DMS114 treated with DMSO at 0.1 percent for 48 hours (cell line): ENCODE measurements around the gene SEC24D.

Experiments used
- DNase-seq: peaks from one replicate; lab custom pipeline; 2025; ENCODE audit not compliant: unreplicated experiment; lab: John Stamatoyannopoulos, UW

Gene SEC24D

DNA sequence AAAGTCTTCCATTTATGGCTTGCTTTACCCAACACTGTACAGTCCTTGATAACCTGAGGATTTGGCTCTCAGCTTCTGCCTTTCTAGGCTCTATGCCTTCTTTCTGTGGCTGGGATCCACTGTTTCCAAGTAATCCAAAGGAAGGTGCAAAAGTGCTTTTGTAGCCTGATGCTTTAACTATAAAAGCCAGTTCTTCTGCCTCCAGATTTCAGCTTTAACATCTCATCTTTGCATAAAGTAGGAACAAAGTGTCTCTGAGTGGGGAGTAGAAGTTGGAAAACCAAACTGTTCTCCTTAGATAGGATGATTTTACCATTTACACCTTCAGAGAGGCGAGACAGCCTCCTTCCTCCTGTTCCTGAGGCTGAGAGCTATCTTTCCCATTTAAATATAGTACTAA, 11.1 kb upstream of the SEC24D start:
- DNase-seq = no peak

DNA sequence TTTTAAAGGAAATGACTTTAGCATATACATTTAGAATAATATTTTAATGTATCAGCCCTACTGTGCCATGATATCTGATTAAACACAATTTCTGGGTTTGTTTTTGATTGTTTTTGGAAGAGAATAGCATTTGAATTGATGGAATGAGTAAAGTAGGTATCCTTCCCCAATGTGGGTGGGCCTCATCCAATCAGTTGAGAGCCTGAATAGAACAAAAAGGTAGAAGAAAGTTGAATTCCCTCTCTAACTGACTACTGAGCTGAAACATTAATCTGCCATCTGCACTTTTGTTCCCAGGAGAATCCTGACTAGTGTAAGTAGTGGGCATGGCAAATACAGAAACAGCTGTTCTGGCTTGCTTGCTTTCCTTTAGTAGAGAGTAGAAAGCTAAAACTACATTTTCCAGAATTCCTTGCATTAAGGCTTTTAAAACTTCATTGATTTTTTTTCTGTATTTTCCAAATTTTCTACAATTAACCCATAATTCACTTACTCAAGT, 9.7 kb upstream of the SEC24D start:
- DNase-seq = no peak

DNA sequence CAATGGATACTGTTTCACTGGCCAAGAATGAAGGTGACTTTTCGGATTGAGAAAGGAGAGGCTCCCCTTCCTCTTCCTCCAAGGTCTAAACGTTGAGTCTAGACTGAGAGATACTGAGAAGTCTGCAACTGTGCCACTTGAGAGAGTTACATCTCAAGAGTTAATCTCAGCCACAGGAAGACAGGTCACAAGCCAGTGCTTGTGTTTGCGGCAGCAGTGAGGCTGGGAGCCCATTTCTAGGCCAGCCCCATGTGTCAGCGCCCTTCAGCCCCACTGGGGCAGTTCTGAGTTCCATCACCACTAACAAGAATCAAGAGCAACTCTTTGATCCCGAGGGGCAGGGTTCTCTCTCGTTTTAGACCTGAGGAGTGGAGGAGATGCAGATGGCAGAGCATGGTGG, 7.3 kb upstream of the SEC24D start:
- no peak for DNase-seq

DNA sequence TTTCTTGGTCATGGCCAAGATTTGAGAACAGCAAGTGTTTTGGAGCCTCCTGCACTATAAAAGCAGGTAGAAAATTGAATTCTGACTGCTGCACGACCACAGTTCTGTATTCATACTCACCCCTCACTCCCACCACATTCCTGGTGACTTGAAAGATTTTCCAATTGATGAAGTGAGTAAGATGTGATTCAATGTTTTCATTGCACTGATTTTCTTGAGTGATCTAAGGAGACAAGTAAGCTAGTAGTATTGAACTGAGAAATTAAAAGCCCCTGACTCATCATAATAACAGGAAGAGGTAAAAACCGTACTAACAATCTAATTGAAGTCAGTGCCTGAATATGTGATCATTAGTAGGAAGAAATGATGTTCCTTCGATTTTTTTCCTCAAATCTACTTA, 6.1 kb upstream of the SEC24D start:
- no peak for DNase-seq

DNA sequence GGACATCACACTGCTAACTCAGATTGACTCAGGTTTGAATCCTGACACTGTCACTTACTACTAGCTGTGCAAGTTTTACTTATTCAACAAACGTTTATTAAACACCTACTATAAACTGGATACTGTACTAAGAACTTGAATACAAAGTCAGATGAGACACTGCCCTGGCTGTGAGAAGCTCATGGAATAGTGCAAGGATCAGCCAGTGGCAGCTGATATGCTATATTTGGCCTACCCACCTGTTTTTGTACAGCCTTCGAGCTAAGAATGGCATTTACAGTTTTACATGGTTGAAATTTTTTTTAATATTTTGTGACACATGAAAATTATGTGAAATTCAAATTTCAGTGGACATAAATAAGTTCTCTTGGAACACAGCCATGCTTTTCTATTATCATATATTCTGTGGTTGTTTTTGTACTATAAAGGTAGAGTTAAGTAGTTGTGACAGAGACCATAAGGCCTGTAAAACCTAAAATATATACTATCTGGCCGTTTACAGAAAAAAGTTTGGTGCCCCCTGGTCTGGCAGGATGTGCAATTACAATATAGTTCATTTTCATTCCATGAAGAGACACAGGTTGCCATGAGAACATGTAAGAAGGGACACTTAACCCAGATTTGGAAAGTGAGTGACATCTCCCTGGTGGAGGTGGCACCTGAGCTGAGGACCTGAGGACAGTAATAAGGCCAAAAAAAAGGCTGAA, 3.4 kb upstream of the SEC24D start:
- no peak for DNase-seq

DNA sequence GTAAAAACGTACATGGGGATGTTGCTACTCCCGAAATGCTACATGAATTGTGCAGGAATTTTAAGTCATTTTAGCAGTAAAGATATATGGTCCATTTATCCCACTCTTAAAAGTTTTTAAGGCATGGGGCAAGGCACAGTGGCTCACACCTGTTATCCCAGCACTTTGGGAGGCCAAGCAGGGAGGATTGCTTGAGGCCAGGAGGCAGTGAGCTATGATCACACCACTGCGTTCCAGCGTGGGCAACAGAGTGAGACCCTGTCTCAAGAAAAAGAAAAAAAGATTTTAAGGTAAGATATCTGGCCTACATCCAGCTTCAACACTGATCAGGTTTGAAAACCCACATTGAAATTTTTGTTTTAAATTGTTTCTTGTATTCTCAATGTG, 1.2 kb upstream of the SEC24D start:
- no peak for DNase-seq

DNA sequence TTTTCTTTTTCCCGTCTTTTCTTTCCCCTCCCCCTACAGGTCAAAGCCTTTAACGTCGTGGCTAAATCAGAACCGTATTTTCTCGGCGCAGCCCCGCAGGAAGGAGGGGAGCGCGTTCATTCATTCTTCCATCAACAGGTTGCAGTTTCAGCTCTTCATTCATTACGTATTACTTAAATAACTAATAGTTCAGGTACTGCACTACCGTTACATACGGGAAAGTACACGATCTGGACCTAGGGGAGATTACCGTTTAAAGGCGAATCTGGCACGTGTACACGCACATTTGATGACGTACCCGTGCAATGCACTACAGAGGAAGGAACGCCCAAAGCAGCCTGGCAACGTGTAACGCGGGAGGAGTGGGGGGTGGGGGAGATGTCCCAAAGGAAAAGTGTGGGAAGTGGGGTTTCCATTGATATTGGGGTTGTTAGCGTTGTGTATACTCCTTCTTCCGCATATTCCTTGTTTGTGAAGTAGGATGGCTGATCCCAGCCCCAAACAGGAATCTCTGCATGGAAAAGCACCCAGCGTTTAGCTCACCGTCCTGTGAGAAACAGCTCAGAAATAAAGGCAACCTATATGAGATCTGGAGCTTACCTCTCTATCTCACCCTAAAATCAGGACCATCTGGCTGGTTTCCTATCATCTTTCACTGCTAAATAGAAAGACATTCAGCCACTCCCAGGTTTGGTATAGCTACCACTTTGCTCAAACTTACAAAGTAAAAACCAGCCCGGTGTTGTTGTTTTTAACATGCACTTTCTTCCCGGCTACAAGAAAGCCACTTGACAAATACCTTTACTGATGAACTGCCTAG, 585 bp upstream of the SEC24D start:
- DNase-seq = peak; percentile 29

DNA sequence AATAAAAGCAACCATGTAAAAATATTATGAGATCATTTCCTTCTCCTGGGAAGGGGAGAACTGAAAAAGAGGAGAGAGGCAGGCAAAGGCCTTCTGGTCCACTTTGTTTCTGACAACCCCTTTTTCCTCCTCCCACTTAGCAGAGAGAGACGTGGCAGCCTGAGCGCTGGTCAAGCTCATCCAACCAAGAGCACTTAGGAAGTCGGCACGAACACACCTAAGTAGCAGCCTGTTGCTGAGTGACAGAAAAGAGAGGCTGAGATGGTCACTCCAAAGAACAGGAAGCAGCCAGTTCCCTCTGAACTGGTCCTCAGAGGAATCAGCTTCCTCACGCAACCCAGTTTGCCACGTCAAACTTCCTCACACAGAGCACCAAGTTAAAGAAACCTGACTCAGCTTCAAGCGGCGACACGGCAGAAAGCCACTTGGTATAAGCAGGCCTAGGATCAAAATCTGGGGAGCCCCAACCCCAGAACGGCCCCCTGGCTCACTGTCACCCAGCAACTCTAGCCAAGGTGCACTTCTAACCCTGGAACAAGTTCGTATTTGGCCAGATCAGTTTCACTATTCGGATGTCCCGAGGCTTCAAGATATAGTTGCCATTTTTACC, 861 bp downstream of the SEC24D start:
- peak; percentile 7 for DNase-seq

DNA sequence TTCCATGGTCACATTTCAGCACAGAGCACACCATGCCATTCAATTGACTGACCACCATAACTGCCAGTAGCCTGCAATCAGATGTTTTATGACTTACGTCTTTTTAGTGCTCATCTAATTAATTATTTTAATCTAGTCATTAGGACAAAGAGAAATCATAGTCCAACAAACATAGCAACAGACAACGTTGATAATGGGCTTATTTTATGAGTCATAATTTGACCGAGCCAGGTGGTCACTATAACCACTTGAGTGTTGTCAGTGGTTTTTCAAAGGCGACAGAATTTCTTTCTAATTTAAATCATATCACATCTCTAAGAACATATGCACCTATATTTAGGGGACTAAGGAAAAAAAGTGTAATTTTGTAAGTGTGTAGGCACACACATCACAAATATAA, 1.9 kb downstream of the SEC24D start:
- DNase-seq = no peak

DNA sequence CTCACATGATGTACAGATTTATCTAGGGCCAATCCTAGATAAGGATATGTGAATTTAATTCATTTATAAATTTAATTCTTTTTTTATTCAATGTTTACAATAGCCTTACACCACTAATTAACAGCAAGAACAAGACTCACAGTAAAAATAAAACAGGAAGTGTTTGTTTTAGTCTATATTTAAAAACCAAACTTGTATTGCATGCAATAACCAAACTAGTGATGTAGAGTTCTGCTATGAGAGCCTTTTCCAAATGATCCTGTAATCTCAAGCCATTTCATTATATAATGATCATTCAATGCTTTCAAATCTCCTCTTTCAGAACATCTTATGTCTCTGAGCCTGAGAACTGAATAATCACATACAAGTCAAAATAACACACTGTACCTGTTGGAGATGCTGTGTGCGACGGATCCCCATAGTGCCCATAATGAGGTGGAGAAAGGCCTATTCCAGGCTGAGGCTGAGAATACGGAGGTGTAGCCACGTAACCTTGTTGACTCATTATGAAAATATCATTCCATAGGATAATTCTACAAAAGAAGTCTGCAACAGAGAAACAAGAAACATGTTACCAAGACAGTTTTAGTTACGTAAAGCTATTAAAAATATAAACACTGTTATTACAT, 2.6 kb downstream of the SEC24D start:
- no peak for DNase-seq

DNA sequence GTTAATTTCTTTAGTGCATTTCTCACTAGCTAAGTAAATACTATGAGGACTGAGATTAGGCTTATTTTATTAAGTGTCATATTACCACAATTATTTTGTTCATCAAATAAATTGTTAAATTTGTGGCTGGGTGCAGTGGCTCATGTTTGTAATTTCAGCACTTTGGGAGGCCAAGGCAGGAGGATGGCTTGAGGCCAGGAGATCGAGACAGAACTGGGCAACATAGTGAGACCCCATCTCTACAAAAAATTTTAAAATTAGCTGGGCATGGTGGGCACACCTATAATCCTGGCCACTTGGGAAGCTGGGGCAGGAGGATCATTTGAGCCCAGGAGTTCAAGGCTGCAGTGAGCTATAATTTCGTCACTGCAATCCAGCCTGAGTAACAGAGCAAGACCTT, 6.8 kb downstream of the SEC24D start:
- DNase-seq = no peak

DNA sequence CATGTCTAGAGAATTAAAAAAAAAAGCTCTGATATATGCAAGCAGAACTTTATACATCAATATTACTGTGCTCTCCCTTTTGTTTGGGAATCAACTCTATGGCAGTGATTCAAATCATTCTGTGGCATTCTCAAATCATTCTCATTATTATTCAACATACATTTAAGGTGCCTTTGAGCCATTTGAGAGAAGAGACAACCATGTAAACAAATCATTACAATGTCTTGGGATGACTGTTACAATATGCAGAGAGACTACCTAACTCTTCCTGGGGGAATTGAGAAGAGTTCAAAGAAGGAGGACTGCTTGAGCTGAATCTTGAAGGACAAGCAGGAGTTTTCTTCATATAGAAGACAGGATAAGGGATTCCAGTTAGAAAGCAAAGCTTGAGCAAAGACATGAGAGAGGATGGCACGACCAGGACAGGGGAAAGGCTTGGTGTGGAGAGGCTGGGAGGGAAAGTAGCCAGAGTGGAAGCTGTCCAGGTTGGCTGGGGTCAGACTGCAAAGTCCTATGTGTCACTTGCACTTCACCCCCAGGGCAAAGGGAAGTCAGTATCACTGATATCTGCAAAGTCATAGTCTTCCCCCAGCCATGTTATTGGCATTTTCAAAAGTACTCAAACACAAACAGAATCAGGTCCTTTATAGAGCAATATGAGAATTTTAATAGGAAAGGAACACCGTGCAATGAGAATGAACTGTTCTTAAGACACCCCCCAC, 9.0 kb downstream of the SEC24D start:
- no peak for DNase-seq

DNA sequence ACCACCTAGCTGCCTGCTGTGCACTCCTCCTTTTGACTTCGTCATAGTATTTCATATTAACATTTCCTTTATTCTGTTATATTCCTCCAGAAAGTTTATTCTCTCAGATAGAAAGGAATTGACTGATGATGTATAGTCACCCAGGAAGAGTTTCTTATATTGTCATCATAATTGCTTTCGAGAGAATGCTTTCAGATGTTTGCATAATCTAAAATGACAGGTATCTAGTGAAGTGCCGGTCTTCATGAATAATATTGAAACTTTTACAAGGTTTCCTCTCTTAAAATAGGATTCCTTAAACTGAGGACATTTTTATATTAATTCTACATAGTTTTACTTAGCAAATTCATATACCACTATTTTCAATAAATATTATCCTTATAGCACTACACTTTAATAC, 10.1 kb downstream of the SEC24D start:
- no peak for DNase-seq

DNA sequence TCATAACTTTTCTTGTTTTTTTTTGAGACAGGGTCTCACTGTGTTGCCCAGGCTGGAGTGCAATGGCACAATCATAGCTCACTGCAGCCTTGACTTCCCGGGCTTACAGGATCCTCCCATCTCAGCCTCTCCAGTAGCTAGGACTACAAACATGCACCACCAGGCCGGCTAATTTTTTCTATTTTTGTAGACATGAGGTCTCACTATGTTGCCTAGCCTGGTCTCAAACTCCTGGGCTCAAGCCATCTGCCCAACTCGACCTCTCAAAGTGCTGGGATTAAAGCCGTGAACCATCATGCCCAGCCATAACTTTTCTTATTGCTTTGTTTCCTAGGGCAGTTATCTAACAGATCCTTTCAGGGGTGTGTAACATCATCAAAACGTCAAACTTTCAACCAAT, 11.8 kb downstream of the SEC24D start:
- DNase-seq = no peak

DNA sequence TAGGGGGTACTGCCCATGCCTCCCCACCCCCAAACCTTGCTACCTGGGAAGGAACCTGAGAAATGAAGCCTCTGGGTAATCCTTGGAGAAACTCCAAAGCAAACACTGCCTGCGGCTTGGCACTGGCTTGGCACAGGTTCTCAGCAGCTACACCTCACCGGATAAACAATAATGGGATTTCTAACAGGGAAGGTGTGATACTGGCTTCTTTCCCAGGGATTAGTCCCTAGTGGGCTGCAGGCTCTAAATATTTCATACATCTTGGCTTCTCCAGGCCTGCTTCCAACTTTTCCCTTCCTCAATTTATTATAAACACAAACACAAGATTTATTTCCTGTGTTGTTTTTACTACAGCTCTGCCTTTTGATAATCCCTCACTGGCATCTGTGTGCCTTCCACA, 12.5 kb downstream of the SEC24D start:
- DNase-seq = no peak

DNA sequence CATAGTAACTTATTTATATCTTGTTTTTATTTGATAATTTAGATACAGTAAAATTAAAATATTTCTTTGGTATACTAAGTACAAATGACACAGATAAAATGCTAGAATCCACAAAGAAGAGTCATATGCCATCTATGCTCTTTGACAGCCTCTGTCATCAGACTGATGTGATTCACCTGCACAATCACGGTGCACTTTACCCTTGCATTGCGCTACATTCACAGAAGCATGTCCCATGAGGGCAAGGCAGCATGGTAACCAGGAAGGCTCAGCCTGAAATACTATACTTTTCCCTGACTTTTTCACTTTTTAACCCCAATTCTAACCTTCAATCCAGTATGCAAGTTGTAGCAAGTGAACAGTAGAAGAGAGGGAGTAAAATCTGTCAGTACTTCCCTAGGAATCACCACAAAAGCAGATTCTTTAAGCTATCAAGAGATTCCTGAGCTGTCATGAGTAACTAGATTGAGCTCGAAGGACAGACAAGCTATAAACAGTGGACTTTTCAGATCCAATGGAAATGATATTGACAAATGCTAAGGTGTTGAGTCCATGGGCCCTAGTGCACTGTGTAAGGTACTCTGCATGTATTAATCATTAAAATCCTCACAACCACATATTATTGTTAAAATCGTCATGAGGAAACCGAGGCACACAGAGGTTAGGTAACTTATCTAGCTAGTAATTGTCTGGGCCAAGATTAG, 14.2 kb downstream of the SEC24D start:
- DNase-seq = no peak

DNA sequence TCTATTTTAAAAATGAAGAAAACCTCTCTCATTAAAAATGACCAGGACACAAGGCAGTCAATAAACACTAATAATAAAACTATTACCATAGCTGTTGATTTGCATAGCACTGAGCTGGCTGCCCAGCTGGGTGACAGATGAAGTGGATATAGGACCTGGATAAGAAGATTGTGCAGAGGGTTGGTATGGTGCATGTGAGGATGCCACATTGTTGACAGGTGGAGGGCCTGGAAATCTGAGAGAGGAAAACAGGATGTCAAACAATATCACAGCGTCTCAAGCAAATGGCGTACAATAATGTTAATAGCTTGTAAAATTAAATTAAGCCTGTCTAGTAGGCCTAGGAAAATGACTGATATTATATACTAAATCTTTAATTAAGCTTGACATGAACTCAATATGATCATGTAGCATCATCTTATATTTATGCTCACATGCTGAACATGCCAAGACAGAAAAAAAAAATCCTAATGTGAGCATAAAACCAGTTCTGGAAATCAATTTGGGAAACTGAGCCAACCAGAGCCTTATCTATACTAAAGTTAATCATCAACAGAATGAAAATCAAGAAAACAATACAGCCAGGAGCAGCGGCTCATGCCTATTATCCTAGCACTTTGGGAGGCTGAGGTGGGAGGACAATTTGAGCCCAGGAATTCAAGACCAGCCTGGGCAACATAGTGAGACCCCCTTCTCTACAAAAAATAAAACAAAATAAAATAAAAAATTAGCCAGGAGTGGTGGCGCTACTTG, 18.6 kb downstream of the SEC24D start:
- DNase-seq = no peak

DNA sequence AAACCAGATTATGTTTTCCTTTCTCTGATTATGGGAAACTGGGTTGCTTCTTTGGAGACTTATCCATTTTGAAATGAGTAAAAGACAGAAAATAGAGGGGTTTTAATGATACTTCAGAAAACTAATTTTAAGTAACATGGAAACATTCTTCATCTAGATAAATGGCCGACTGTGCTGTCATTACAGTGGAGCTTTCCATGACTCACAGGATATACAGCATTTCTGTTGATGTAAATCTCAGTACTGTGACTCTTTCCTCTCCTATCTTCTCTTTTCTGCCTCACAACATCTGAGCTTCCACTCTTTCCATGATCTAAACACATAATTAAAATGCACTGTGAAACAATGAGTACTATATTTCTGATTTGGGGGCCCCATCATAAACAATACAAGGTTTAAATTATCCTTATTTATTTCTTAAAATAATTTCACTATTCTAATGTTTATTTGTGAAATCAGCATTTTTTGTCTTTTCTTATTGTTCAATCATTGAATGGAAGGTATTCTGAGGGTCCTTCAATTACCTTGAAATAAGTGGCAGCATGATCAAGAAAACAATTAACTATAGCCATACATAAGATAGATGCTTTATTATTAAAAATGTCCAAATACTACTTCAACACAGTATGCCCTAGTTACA, 19.3 kb downstream of the SEC24D start:
- no peak for DNase-seq

DNA sequence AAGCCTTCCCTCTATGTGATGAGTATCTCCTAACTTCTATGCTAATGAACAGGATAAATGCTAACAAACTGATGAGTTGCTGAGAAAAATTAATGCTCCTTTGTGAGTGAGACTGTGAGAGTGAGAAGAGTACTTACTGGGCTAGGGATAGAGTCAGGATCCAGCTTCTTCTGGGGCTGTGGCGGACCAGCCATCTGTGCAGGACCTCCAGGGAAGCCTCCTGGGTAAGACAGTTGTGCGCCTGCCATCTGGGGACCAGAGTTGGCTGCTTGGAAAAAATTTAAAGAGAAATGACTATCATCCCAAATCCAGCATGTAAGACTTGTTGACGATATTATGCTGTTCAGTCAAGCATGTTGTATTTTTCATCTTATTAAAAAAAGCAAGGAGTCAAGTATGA, 21.0 kb downstream of the SEC24D start:
- no peak for DNase-seq
